OCI-LY7 (cell line): ENCODE measurements around the gene PAK5.

Experiments
- CTCF ChIP-seq: fragments of 200-600 bp; sonication (generic); conservative IDR thresholded peaks from 2 replicates; pipeline ENCODE4 v1.5.1; 2014; ENCODE audit warnings: mild to moderate bottlenecking, antibody characterized with exemption, low read length, moderate library complexity, mixed read lengths
- EZH2phosphoT487 ChIP-seq: fragments of 200-600 bp; sonication (generic); IDR thresholded peaks from 2 replicates; pipeline ENCODE4 v1.6.1; 2018; ENCODE audit warnings: low read depth, borderline replicate concordance, mild to moderate bottlenecking, mixed run types, antibody characterized with exemption, low read length, moderate library complexity, mixed read lengths

- TF ChIP-seq CTCF, result no peak
- no peak for TF ChIP-seq EZH2phosphoT487
Measured at GRCh38 chr20:9668381-9668780, 170.5 kb downstream of the PAK5 start.
